ENCODE results near the gene CAPS.

DNA sequence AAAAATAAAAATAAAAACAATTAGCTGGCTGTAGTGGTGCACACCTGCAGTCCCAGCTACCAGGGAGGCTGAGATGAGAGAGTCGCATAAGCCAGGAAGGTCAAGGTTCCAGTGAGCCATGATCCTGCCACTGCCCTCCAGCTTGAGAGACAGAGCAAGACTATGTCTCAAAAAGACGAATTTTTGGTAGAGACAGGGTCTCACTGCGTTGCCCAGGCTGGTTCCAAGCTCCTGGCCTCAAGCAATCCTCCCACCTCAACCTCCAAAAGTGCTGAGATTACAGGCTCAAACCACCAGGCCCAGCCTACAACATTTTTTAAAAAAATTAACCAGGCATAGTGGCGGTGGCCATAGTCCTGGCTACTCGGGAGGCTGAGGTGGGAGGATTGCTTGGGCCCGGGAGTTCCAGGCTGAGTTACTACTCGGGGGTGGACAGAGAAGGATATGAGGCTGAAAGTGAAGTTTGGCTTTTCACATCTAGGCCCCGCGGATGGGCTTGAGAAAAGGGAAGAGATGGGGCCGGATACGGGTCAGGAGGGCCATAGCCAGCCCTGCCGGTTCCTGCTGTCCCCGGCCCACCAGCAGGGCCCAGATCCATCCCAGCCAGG is 20.7 kb upstream of the CAPS start:
- TF ChIP-seq TAF1 (IDR thresholded peaks at IDR 0.05; ENCODE audit: borderline replicate concordance, low read depth, low read length) (no peak), POLR2A (IDR thresholded peaks at IDR 0.05; ENCODE audit: low read depth, low read length) (no peak)
